ENCODE results near the gene GBP3.

DNA sequence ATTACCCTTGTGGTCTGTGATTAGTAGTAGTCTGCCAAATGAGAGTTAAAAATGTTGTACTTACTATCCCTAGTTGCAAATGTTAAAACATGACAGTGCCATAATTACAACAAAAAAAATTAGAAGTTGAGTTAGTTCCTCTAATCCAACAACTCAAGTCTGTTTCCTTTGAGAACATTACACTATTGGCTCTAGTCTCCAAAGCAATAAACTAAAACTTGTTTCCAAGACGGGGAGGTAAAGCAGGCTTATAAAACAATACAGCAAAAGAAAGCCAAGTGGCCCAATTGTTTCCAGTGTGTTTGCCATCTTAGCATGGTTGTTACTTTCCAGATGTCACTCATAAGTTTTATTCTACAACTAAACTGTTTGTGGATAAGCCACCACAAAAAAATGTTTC lies 41.8 kb downstream of the GBP3 start:
- TF ChIP-seq, protein P1, sequence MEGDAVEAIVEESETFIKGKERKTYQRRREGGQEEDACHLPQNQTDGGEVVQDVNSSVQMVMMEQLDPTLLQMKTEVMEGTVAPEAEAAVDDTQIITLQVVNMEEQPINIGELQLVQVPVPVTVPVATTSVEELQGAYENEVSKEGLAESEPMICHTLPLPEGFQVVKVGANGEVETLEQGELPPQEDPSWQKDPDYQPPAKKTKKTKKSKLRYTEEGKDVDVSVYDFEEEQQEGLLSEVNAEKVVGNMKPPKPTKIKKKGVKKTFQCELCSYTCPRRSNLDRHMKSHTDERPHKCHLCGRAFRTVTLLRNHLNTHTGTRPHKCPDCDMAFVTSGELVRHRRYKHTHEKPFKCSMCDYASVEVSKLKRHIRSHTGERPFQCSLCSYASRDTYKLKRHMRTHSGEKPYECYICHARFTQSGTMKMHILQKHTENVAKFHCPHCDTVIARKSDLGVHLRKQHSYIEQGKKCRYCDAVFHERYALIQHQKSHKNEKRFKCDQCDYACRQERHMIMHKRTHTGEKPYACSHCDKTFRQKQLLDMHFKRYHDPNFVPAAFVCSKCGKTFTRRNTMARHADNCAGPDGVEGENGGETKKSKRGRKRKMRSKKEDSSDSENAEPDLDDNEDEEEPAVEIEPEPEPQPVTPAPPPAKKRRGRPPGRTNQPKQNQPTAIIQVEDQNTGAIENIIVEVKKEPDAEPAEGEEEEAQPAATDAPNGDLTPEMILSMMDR (IDR thresholded peaks at IDR 0.05): no peak
- TF ChIP-seq POLR2A (IDR thresholded peaks at IDR 0.05; ENCODE audit: low read depth) (no peak), POLR2AphosphoS5 (IDR thresholded peaks at IDR 0.05) (no peak)
